Sigmoid colon (tissue), 7 donors: ENCODE measurements around the gene VGLL1. TPM values are rescaled to one million over a fixed set of nuclear protein-coding genes. Genes with fewer than 3 reads are reported as not detected.

Experiments
- DNase-seq: peaks from one replicate; pipeline ENCODE4 v3.0.0-alpha.2; 2019
- H3K27ac ChIP-seq, 4 donors: fragments of 200-600 bp; sonication (generic); one replicate each; pipeline ENCODE4 v1.5.1; 2016 to 2019; ENCODE audit warnings: mild to moderate bottlenecking in 1 of 4
- H3K27me3 ChIP-seq, 3 donors: fragments of 200-600 bp; sonication (generic); one replicate each; pipeline ENCODE4 v1.5.1; 2019; ENCODE audit warnings: mild to moderate bottlenecking in 1 of 3
- H3K36me3 ChIP-seq, 4 donors: fragments of 200-600 bp; sonication (generic); one replicate each; pipeline ENCODE4 v1.5.1; 2016 to 2019
- H3K4me1 ChIP-seq, 4 donors: fragments of 200-600 bp; sonication (generic); one replicate each; pipeline ENCODE4 v1.5.1; 2017 to 2019
- H3K4me3 ChIP-seq, 4 donors: fragments of 200-600 bp; sonication (generic); one replicate each; pipeline ENCODE4 v1.5.1; 2017 to 2019; ENCODE audit warnings: mild to moderate bottlenecking in 2 of 4, moderate library complexity in 1 of 4
- H3K9me3 ChIP-seq, 4 donors: fragments of 200-600 bp in 3 of 4; sonication (generic) in 3 of 4; one replicate each; pipeline versions ENCODE4 v1.5.1 to v1.6.1; 2013 to 2019
- EP300 ChIP-seq, 4 donors: sonication (generic); formaldehyde crosslinking; IDR thresholded peaks; one replicate each; pipeline ENCODE4 v1.6.1; 2017; ENCODE audit warnings: antibody characterized with exemption in 4 of 4
- POLR2A ChIP-seq, 2 donors: fragments of 450-650 bp; IDR thresholded peaks; one replicate each; pipeline ENCODE4 v1.6.1; 2016; ENCODE audit warnings: antibody characterized with exemption in 2 of 2, mild to moderate bottlenecking in 2 of 2, moderate library complexity in 2 of 2
- POLR2AphosphoS5 ChIP-seq, 4 donors: sonication (generic); formaldehyde crosslinking; IDR thresholded peaks; one replicate each; pipeline ENCODE4 v1.6.1; 2017; ENCODE audit warnings: antibody characterized with exemption in 4 of 4
- whole genome bisulfite sequencing, 2 donors: extraction: QIAGEN DNeasy Blood & Tissue Kit; methylation state at CpG; one replicate each; pipeline ENCODE4 v1.1.7; 2013; 5-methylcytosine and 5-hydroxymethylcytosine counted together
- intact Hi-C: fragments of 100-400 bp; cut with DNase I; formaldehyde crosslinking; loops from one replicate; pipeline ENCODE4 v1.15.1; 2023
- polyA plus RNA-seq, 3 donors: library from polyadenylated mRNA; stranded (reverse); fragments of 200-250 nt; gene quantifications; one replicate each; pipeline ENCODE4 v1.2.3, GENCODE V29; 2013
- total RNA-seq, 4 donors: library from RNA; depleted of rRNA; stranded (reverse); fragments of >200 nt; gene quantifications; one replicate each; pipeline ENCODE4 v1.1.0, GENCODE V29; 2016
- TF ChIP-seq, protein P1 (sequence below), 4 experiments: fragments of 450-650 bp in 3 of 4; fragments of 200-600 bp in 1 of 4; IDR thresholded peaks; one replicate each; pipeline ENCODE4 v1.5.1; 2016 to 2019; ENCODE audit warnings: antibody characterized with exemption in 4 of 4, mild to moderate bottlenecking in 3 of 4, moderate library complexity in 2 of 4
- donor health status: healthy with polysubstance abuse.
- donor health status: Bipolar disorder and iron deficiency.
- donor health status: healthy.

VGLL1 gene
- total and polyA plus RNA-seq, 7 donors: not detected

GRCh38 chrX:136534131-136534530, 2.1 kb downstream of the VGLL1 start:
- intact Hi-C loops: no loop called here
- TF ChIP-seq POLR2A (IDR thresholded peaks at IDR 0.05) (no peak), POLR2AphosphoS5 (IDR thresholded peaks at IDR 0.05) (no peak), EP300 (IDR thresholded peaks at IDR 0.05) (no peak)
- TF ChIP-seq, protein P1, sequence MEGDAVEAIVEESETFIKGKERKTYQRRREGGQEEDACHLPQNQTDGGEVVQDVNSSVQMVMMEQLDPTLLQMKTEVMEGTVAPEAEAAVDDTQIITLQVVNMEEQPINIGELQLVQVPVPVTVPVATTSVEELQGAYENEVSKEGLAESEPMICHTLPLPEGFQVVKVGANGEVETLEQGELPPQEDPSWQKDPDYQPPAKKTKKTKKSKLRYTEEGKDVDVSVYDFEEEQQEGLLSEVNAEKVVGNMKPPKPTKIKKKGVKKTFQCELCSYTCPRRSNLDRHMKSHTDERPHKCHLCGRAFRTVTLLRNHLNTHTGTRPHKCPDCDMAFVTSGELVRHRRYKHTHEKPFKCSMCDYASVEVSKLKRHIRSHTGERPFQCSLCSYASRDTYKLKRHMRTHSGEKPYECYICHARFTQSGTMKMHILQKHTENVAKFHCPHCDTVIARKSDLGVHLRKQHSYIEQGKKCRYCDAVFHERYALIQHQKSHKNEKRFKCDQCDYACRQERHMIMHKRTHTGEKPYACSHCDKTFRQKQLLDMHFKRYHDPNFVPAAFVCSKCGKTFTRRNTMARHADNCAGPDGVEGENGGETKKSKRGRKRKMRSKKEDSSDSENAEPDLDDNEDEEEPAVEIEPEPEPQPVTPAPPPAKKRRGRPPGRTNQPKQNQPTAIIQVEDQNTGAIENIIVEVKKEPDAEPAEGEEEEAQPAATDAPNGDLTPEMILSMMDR (IDR thresholded peaks at IDR 0.05): no peak
- no peaks in the 10 kb centered on the region for H3K27me3 ChIP-seq
- no peaks in the 10 kb centered on the region for H3K4me1 ChIP-seq
- no peaks in the 10 kb centered on the region for H3K36me3 ChIP-seq
- 89 to 94% methylated on average over 2 of the region's 2 CpGs for WGBS, 2 donors
- H3K9me3 ChIP-seq: no peaks in the 10 kb centered on the region
- no peak overlapping the region for H3K4me3 ChIP-seq
- no peak overlapping the region for H3K27ac ChIP-seq
- no peak for DNase-seq

GRCh38 chrX:136538811-136539210, 6.8 kb downstream of the VGLL1 start:
- intact Hi-C loops: no loop called here
- Histone ChIP-seq H3K9me3 (no peaks in the 10 kb centered on the region), H3K27ac (no peak overlapping the region), H3K36me3 (no peaks in the 10 kb centered on the region), H3K27me3 (no peaks in the 10 kb centered on the region), H3K4me3 (no peak overlapping the region), H3K4me1 (no peaks in the 10 kb centered on the region)
- DNase-seq: no peak
- WGBS, 2 donors: 69 to 75% methylated on average over 2 of the region's 2 CpGs
- no peak for TF ChIP-seq POLR2AphosphoS5 (IDR thresholded peaks at IDR 0.05)
- TF ChIP-seq, protein P1 (IDR thresholded peaks at IDR 0.05): no peak
- TF ChIP-seq EP300 (IDR thresholded peaks at IDR 0.05): no peak
- TF ChIP-seq POLR2A (IDR thresholded peaks at IDR 0.05): no peak

- intact Hi-C loops: no loop called here
- TF ChIP-seq POLR2A (IDR thresholded peaks at IDR 0.05) (no peak), EP300 (IDR thresholded peaks at IDR 0.05) (no peak), POLR2AphosphoS5 (IDR thresholded peaks at IDR 0.05) (no peak)
- TF ChIP-seq, protein P1 (IDR thresholded peaks at IDR 0.05): no peak
- no peaks in the 10 kb centered on the region for H3K4me1 ChIP-seq
- no peak overlapping the region for H3K4me3 ChIP-seq
- no peaks in the 10 kb centered on the region for H3K36me3 ChIP-seq
- DNase-seq: no peak
- H3K9me3 ChIP-seq: no peaks in the 10 kb centered on the region
- no peaks in the 10 kb centered on the region for H3K27me3 ChIP-seq
- 88 to 89% methylated on average over 5 of the region's 5 CpGs for WGBS, 2 donors
- no peak overlapping the region for H3K27ac ChIP-seq
These were observed 8.2 kb downstream of the VGLL1 start for GRCh38 chrX:136540226-136540625.

DNA sequence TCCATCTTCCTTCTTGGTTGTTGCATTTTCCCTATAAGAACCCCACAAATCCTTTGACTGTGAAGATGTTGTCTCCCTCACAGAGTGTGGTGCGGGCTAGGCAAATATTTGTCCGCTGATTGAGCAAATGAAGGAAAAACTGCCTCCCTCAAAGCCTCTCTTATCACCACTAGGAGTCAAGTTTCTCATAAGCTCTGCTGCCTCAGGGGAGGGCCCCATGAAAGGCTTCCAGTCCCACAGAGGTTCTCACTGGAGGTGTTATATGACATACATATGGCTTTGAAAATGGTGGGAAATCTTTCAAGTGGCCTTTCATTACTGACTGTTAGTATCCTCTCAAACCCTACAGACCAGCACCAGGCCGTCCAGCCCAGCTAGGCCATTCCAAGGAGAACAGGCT, 9.3 kb downstream of the VGLL1 start:
- no peaks in the 10 kb centered on the region for H3K9me3 ChIP-seq
- H3K4me3 ChIP-seq: no peak overlapping the region
- intact Hi-C loops: no loop called here
- no peaks in the 10 kb centered on the region for H3K4me1 ChIP-seq
- 79 to 91% methylated on average over 3 of the region's 3 CpGs for WGBS, 2 donors
- H3K27ac ChIP-seq: no peak overlapping the region
- no peak for DNase-seq
- H3K36me3 ChIP-seq: no peaks in the 10 kb centered on the region
- no peak for TF ChIP-seq POLR2AphosphoS5 (IDR thresholded peaks at IDR 0.05)
- TF ChIP-seq EP300 (IDR thresholded peaks at IDR 0.05): no peak
- TF ChIP-seq, protein P1 (IDR thresholded peaks at IDR 0.05): no peak
- no peak for TF ChIP-seq POLR2A (IDR thresholded peaks at IDR 0.05)
- H3K27me3 ChIP-seq: no peaks in the 10 kb centered on the region

DNA sequence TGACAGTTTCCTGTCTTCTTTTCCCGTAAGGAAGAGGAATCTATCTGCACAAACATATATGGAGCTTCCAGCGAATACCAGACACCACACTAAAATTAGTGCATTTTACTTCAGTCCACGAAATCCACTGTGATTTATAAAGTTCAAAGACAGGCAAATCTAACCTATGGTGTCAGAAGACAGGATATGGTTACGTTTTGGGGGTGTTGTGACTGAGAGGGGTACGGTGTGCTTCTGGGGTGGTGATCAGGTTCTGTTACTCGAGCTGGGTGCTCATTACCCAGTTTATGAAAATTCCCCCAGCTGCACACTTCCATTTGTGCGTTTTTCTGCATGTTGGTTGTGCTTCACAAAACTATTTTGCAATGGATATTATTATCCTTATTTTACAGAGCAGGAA, 10.3 kb downstream of the VGLL1 start:
- Histone ChIP-seq H3K9me3 (no peaks in the 10 kb centered on the region), H3K36me3 (no peaks in the 10 kb centered on the region), H3K27me3 (no peaks in the 10 kb centered on the region), H3K4me3 (no peak overlapping the region), H3K27ac (no peak overlapping the region), H3K4me1 (no peaks in the 10 kb centered on the region)
- intact Hi-C loops: no loop called here
- 61 to 63% methylated on average over 7 of the region's 7 CpGs for WGBS, 2 donors
- no peak for TF ChIP-seq POLR2A (IDR thresholded peaks at IDR 0.05)
- TF ChIP-seq, protein P1 (IDR thresholded peaks at IDR 0.05): no peak
- TF ChIP-seq EP300 (IDR thresholded peaks at IDR 0.05): no peak
- TF ChIP-seq POLR2AphosphoS5 (IDR thresholded peaks at IDR 0.05): no peak
- no peak for DNase-seq
